HG02885 (cell line): Measurements from ENCODE around the gene DUSP18.
"Not testable (repeated sequence)": the region's sequence is repeated elsewhere in the genome, so short reads cannot be mapped to it uniquely, and the experiment has no call there.

Experiments
- ATAC-seq: cut with Tn5 transposase; IDR thresholded peaks from one replicate; pipeline ENCODE4 v1.9.1; 2021; ENCODE audit warnings: mild to moderate bottlenecking; ENCODE audit not compliant: unreplicated experiment, poor library complexity

The DUSP18 gene

GRCh38 chr22:30643055-30643875 is 24.4 kb downstream of the DUSP18 start:
- ATAC-seq = no peak

- no peak for ATAC-seq
These were observed 26.7 kb downstream of the DUSP18 start for GRCh38 chr22:30640839-30641430.

DNA sequence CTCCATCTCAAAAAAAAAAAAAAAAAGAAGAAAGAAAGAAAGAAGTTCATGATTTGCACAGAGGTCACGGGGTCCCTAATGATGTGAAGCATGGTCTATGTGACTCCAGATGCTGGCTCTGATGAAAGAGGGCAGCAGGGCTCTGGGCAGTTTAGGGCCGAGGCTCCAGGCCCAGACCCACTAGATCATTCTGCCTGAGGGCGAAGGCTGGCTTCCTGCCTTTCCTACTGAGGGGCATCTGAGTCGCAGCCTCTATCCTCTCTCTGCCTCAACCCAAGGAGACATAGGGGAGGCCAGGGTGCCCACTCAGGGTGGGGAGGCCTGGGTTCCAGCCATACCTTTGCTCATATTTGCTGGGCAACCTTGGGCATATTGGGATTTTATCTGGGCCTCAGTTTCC is 27.3 kb downstream of the DUSP18 start:
- no peak for ATAC-seq

- no peak for ATAC-seq
These were observed 30.0 kb downstream of the DUSP18 start for GRCh38 chr22:30637701-30638114.

DNA sequence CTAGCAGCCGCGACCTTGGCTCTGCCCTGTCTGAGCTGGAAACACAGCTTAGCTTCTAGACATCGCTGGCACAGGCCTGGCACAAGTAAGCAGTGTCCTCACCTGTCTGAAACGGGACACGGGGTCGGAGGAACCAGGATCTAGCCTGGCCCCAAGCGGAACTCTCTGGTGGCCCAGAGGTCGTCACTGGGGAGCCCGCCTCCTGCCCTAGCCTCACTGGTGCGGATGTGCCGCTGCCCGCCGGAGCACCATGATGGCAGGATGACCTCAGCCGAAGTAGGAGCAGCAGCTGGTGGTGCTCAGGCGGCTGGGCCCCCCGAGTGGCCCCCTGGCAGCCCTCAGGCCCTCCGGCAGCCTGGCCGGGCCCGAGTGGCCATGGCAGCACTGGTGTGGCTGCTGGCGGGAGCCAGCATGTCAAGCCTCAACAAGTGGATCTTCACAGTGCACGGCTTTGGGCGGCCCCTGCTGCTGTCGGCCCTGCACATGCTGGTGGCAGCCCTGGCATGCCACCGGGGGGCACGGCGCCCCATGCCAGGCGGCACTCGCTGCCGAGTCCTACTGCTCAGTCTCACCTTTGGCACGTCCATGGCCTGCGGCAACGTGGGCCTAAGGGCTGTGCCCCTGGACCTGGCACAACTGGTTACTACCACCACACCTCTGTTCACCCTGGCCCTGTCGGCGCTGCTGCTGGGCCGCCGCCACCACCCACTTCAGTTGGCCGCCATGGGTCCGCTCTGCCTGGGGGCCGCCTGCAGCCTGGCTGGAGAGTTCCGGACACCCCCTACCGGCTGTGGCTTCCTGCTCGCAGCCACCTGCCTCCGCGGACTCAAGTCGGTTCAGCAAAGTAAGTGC is 31.2 kb downstream of the DUSP18 start:
- ATAC-seq = no peak

- ATAC-seq = peak; percentile 77
These were observed 32.1 kb downstream of the DUSP18 start, which contains the start of gene SLC35E4 for GRCh38 chr22:30635273-30636225. TSS of gene SLC35E4 (plus strand) at chr22:30635781. CDS start at chr22:30636451, 670 bp downstream.

DNA sequence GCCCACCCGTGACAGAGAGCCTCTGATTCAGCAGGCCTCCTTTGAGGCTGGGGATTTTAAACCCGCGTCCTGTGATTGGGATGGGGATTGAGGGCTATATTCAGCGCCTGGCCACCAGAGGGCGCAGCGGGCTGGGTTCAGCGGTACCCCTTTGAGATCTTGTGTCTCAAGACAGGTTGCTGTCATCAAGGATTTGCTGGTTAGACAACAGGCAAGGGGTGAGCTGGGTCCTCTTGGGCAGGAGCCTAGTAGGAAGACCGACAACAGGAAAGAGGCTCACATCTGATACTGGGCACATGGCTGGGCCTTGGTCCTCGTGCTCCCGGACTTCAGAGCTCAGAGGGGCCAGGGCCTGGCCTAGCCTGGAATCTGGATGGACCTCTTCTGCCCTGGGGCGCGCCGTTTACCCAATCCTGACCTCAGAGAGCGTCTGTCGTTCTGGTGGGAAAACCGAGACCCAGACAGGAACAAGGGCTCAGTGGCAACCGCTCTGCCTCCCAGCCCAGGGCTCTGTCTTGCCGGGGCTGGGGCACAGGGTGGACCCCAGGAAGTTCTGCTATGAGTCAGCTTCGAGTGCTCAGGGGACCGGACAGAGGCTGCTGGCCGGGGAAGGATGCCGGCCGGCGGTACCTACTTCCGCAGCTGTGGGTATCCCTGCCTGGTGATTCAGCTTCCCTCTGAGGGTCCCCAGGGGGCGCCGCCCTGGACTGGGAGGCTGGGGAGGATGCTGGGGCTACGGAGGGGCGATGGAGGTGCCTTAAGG is 33.0 kb downstream of the DUSP18 start:
- ATAC-seq = peak; percentile 62

DNA sequence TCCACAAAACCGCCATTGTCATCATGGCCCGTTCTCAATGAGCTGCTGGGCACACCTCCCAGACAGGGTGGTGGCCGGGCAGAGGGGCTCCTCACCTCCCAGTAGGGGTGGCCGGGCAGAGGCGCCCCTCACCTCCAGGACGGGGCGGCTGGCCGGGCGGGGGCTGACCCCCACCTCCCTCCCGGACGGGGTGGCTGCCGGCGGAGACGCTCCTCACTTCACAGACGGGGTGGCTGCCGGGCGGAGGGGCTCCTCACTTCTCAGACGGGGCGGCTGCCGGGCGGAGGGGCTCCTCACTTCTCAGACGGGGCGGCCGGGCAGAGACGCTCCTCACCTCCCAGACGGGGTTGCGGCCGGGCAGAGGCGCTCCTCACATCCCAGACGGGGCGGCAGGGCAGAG is 36.2 kb downstream of the DUSP18 start:
- ATAC-seq = not testable (repeated sequence)

DNA sequence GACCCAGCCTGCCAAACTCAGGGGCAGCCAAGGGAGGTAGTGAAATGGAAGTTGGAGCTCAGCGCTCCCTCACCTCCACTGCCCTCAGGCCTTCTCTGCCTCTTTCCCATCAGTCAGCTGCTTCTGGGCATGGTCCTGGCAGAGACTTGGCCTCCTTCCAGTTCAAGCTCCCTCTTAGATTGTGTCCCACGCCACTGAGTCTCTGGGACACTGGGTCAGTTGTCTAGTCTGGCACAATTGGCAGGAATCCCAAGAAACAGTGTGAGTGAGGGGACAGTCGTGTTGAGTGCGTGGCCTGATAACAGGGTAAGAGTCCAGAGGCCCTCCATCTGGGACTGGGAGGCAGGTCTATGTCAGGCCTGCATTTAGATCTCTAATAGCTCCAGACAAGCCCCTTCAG is 39.2 kb downstream of the DUSP18 start:
- ATAC-seq = no peak

DNA sequence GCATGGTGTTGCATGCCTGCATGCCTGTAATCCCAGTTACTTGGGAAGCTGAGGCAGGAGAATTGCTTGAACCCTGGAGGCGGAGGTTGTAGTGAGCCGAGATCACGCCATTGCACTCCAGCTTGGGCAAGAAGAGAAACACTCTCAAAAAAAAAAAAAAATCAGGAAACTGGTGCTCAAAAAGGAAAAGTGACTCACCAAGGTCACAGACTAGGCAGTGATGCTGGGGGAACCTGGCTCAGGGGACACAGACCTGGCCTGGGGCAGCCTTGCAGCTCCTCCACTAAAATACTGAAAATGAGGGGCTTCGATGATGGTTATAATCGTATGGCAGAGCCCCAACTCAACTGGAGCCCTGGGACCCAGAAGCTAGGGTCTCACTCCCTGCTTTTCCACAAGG is 40.2 kb downstream of the DUSP18 start:
- ATAC-seq = no peak

GRCh38 chr22:30626413-30626812 is 41.3 kb downstream of the DUSP18 start:
- ATAC-seq = no peak

- not testable (repeated sequence) for ATAC-seq
These were observed 47.8 kb downstream of the DUSP18 start for GRCh38 chr22:30619909-30620308.

DNA sequence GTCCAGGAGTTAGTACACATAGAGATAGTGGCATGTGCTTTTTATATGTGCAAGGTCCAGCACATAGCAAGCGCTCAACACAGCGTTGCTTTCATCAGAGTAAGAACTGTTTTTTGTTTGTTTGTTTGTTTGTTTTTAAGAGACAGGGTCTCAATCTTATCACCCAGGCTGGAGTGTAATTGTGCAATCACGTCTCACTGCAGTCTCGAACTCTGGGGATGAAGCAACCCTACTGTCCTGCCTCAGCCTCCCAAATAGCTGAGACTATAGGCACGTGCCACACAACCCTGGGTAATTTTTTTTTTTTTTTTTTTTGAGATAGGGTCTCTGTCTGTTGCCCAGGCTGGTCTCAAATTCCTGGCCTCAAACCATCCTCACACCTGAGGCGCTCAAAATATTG is 49.9 kb downstream of the DUSP18 start:
- ATAC-seq = no peak

DNA sequence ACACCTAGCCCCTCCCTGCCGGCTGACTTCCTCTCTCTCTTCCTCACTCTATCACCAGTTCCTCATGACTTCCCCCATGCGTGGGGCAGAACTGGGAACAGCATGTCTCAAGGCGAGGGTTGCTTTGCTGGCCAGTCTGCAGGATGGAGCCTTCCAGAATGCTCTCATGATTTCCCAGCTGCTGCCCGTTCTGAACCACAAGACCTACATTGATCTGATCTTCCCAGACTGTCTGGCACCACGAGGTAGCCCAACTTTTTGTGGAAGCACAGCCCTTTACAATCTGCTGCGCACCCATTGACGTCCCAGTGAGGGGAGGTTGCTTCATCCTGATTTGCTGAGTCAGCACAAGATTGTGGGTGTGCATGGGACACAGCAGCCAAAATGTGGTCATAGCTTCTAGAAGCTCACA is 52.1 kb downstream of the DUSP18 start:
- ATAC-seq = no peak

GRCh38 chr22:30614879-30615278 is 52.8 kb downstream of the DUSP18 start:
- no peak for ATAC-seq

DNA sequence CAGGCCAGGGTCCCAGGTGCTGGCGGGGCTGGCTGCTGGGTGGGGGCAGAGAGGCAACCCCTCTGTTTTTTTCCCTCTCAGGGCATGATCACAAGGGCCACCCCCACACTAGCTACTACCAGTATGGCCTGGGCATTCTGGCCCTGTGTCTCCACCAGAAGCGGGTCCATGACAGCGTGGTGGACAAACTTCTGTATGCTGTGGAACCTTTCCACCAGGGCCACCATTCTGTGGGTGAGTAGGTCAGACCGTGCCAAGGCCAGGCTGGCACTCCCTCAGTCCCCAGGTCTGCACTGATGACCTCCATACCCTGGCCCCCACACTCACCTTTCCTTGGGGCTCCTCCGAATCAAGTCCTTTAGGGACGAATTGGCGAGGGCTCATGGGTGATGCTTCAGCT is 53.4 kb downstream of the DUSP18 start:
- no peak for ATAC-seq

DNA sequence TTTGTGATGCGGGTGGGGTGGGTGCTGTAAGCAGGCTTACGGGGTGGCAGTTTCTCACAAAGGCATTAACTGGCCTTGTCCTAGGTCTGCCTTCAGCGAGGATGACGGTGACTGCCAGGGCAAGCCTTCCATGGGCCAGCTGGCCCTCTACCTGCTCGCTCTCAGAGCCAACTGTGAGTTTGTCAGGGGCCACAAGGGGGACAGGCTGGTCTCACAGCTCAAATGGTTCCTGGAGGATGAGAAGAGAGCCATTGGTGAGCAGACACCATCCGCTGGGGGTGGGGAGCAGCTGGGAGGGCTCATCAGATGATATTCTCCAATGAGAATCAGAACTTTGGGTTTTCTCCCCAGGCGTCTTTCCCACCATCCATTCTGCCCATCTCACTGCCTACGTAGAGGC is 54.9 kb downstream of the DUSP18 start:
- no peak for ATAC-seq
